CD4-positive, CD25-positive, alpha-beta regulatory T cell (primary cell): ENCODE results near the gene ACAT1. TPM values are rescaled to one million over a fixed set of nuclear protein-coding genes. Genes with fewer than 3 reads are reported as not detected.
A peak's percentile ranks its signal among the peaks of the same experiment; 100 is the strongest.

Source experiments
- ATAC-seq, 2 donors: fragments of 150-1000 bp; cut with Tn5 transposase; one replicate each; pipeline ENCODE4 v1.10.0; 2021; ENCODE audit warnings: low read depth in 2 of 2, moderate number of reproducible peaks in 2 of 2, moderate library complexity in 1 of 2
- DNase-seq, 3 donors: peaks; one replicate each; pipeline versions ENCODE4 v3.0.0 to v3.0.0-alpha.2; 2012 to 2022; ENCODE audit warnings: mixed read lengths in 1 of 3
- H3K27ac ChIP-seq: one replicate; pipeline ENCODE4 v1.7.0; 2013; ENCODE audit warnings: mild to moderate bottlenecking, low read length; ENCODE audit not compliant: insufficient read depth, poor library complexity, severe bottlenecking
- H3K27me3 ChIP-seq: one replicate; pipeline ENCODE4 v1.7.0; 2013; ENCODE audit warnings: low read length; ENCODE audit not compliant: control insufficient read depth, insufficient read depth
- H3K36me3 ChIP-seq: one replicate; pipeline ENCODE4 v1.7.0; 2013; ENCODE audit warnings: mild to moderate bottlenecking, low read length, moderate library complexity; ENCODE audit not compliant: control insufficient read depth, insufficient read depth
- H3K4me1 ChIP-seq: 2 replicates; pipeline ENCODE4 v1.7.0; 2013; ENCODE audit warnings: mild to moderate bottlenecking, low read length; ENCODE audit not compliant: insufficient read depth, control insufficient read depth, poor library complexity, severe bottlenecking
- H3K4me3 ChIP-seq: one replicate; pipeline ENCODE4 v1.7.0; 2013; ENCODE audit warnings: low read depth, mild to moderate bottlenecking, low read length, moderate library complexity
- H3K9me3 ChIP-seq, 2 experiments: 1 replicate in 1 of 2; 2 replicates in 1 of 2; pipeline ENCODE4 v1.7.0; 2013; ENCODE audit warnings: low read length in 2 of 2, mild to moderate bottlenecking in 1 of 2, moderate library complexity in 1 of 2; ENCODE audit not compliant: control insufficient read depth in 2 of 2
- H3K27ac Mint-ChIP-seq, 3 donors: one replicate each; pipeline ENCODE4 v1.8.0; 2020 to 2022; ENCODE audit warnings: mild to moderate bottlenecking in 3 of 3, mixed read lengths in 3 of 3, moderate library complexity in 2 of 3
- H3K27me3 Mint-ChIP-seq: one replicate; pipeline ENCODE4 v1.8.0; 2022; ENCODE audit warnings: mild to moderate bottlenecking, mixed read lengths
- H3K36me3 Mint-ChIP-seq: one replicate; pipeline ENCODE4 v1.8.0; 2020; ENCODE audit warnings: mixed read lengths
- H3K4me1 Mint-ChIP-seq, 4 donors: one replicate each; pipeline ENCODE4 v1.8.0; 2020 to 2022; ENCODE audit warnings: mixed read lengths in 4 of 4, mild to moderate bottlenecking in 1 of 4
- H3K4me3 Mint-ChIP-seq, 4 donors: one replicate each; pipeline ENCODE4 v1.8.0; 2020 to 2022; ENCODE audit warnings: mild to moderate bottlenecking in 4 of 4, mixed read lengths in 4 of 4, moderate library complexity in 3 of 4
- H3K9me3 Mint-ChIP-seq, 7 donors: one replicate each; pipeline ENCODE4 v1.8.0; 2020 to 2022; ENCODE audit warnings: mixed read lengths in 7 of 7, mild to moderate bottlenecking in 3 of 7, moderate library complexity in 2 of 7
- polyA plus RNA-seq, 4 donors: library from polyadenylated mRNA; unstranded; fragments of 300-500 nt; fragmentation: Illumina TruSeq; gene quantifications; one replicate each; pipeline ENCODE4 v1.2.3, GENCODE V29; 2021
- total RNA-seq: library from RNA; stranded (reverse); gene quantifications from one replicate; pipeline ENCODE4 v1.2.3, GENCODE V29; 2022

The ACAT1 gene
- total and polyA plus RNA-seq, 5 donors from 2014 or later: 19.0 to 52.6 (median 43.8) TPM

- H3K27me3 Mint-ChIP-seq: no peaks in the 10 kb centered on the region
- Histone ChIP-seq H3K27me3 (no peaks in the 10 kb centered on the region), H3K4me3 (no peak overlapping the region), H3K36me3 (peaks cover 68% of the 10 kb centered on the region), H3K4me1 (peaks cover 17% of the 10 kb centered on the region), H3K27ac (no peak overlapping the region), H3K9me3 (no peaks in the 10 kb centered on the region)
- ATAC-seq (no peak), DNase-seq (no peak)
- H3K27ac Mint-ChIP-seq: no peak overlapping the region
- no peaks in the 10 kb centered on the region for H3K9me3 Mint-ChIP-seq
- peaks cover 37% of the 10 kb centered on the region for H3K36me3 Mint-ChIP-seq
- peaks cover 26 to 39% (median 35%) of the 10 kb centered on the region in 4 donors for H3K4me1 Mint-ChIP-seq
- peak overlapping the region in 1 of 4 donors; percentile 7 for H3K4me3 Mint-ChIP-seq
Measured at GRCh38 chr11:108193725-108194124, 72.4 kb downstream of the ACAT1 start.

GRCh38 chr11:108196901-108197300 is 75.5 kb downstream of the ACAT1 start:
- peak overlapping the region in 1 of 3 donors; percentile 83 for H3K27ac Mint-ChIP-seq
- Histone ChIP-seq H3K27ac (peak overlapping the region; percentile 2), H3K4me3 (peak overlapping the region; percentile 28), H3K4me1 (peaks cover 32% of the 10 kb centered on the region), H3K36me3 (peaks cover 50% of the 10 kb centered on the region), H3K27me3 (no peaks in the 10 kb centered on the region), H3K9me3 (no peaks in the 10 kb centered on the region)
- DNase-seq (peak in 1 of 3 donors; percentile 39), ATAC-seq (no peak)
- H3K9me3 Mint-ChIP-seq: no peaks in the 10 kb centered on the region
- no peaks in the 10 kb centered on the region for H3K27me3 Mint-ChIP-seq
- H3K36me3 Mint-ChIP-seq: peaks cover 33% of the 10 kb centered on the region
- peaks cover 39 to 70% (median 52%) of the 10 kb centered on the region in 4 donors for H3K4me1 Mint-ChIP-seq
- no peak overlapping the region for H3K4me3 Mint-ChIP-seq

Other genes with a start within 250 kb of the ACAT1 start
- gene RAB39A, start 193.1 kb upstream of the ACAT1 start, total RNA-seq: not detected
- gene RAB39A, start 193.1 kb upstream of the ACAT1 start, polyA plus RNA-seq: under 1 TPM in 1 of 4 donors, not detected in 3; 0.11 TPM
- gene CUL5, start 112.7 kb upstream of the ACAT1 start, total RNA-seq: 53.1 TPM
- gene CUL5, start 112.7 kb upstream of the ACAT1 start, polyA plus RNA-seq: 10 to 100 TPM; 24.9 to 36.6 (median 33.3) TPM
- gene NPAT, start 101.1 kb downstream of the ACAT1 start, total RNA-seq: 36.5 TPM
- 10 to 100 TPM; 25.5 to 36.3 (median 29.9) TPM for gene NPAT, start 101.1 kb downstream of the ACAT1 start, polyA plus RNA-seq
- 194 TPM for gene ATM, start 101.5 kb downstream of the ACAT1 start, total RNA-seq
- gene ATM, start 101.5 kb downstream of the ACAT1 start, polyA plus RNA-seq: 10 to 100 TPM; 30.4 to 55.4 (median 49.3) TPM